Activated naive CD8-positive, alpha-beta T cell treated with anti-CD3 and anti-CD28 coated beads for 36 hours (primary cell): Measurements from ENCODE around the gene SEC61A2. TPM values are rescaled to one million over a fixed set of nuclear protein-coding genes. Genes with fewer than 3 reads are reported as not detected.
A peak's percentile ranks its signal among the peaks of the same experiment; 100 is the strongest.
"Not testable (repeated sequence)": the region's sequence is repeated elsewhere in the genome, so short reads cannot be mapped to it uniquely, and the experiment has no call there.

Source experiments
- DNase-seq: peaks from one replicate; pipeline ENCODE4 v3.0.0; 2021
- H3K27ac Mint-ChIP-seq: one replicate; pipeline ENCODE4 v1.8.0; 2022; ENCODE audit warnings: mild to moderate bottlenecking, moderate library complexity, mixed read lengths
- H3K27me3 Mint-ChIP-seq: one replicate; pipeline ENCODE4 v1.8.0; 2022; ENCODE audit warnings: mild to moderate bottlenecking, mixed read lengths
- H3K36me3 Mint-ChIP-seq: one replicate; pipeline ENCODE4 v1.8.0; 2021; ENCODE audit warnings: mild to moderate bottlenecking, mixed read lengths
- H3K4me1 Mint-ChIP-seq: one replicate; pipeline ENCODE4 v1.8.0; 2021; ENCODE audit warnings: mixed read lengths
- H3K4me3 Mint-ChIP-seq: one replicate; pipeline ENCODE4 v1.8.0; 2022; ENCODE audit warnings: mild to moderate bottlenecking, moderate library complexity, mixed read lengths
- H3K9me3 Mint-ChIP-seq: one replicate; pipeline ENCODE4 v1.8.0; 2022; ENCODE audit warnings: mixed read lengths
- total RNA-seq, 2 experiments: library from RNA; stranded (reverse); gene quantifications; one replicate each; pipeline ENCODE4 v1.2.3, GENCODE V29; 2021

SEC61A2 gene
- 10 to 100 TPM in 1 of 2 experiments, 1 to 10 TPM in 1; 9.7 to 10.1 TPM for total RNA-seq

DNA sequence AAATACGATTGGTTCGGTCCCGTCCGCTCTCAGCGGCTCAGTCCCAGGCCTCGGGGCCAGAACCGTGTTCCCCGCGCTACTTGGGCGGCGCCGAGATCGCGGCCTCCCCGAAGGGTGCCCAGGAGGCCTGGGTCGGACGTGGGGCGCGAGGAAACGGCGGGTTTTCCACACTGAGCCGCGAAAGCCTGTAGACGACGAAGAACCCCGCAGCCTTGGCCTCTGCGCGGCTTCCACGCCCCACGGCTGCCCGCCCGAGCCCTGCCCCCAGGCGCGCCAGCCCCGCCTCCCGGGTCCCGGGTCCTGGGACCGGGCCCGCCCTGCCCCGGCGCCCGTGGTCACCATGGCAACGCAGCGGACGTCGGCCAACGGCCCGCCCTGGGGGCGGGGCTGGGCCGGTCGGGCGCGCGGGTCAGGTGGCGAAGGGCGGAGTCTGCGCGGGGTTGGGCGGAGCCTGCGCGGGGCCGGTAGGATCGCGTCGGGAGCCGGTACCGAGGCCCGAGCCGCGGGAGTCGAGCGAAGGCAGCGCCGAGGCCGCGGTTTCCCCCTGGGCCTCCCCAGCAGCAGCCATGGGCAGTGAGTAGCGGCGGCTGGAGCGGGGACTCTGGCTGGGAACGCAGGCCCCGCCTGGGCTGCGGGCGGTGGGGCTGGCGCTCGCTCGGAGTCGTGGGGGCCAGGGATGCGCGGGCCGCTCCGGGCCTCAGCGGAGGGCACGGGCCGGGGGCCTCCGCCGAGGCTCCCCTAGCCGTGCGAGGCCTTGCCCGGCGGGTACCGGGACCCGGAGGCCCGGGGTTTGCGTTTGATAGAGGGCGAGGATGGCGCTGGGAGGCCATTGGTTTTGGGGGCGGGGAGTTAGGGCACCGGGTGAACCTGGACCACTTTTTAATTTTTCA is at the start of gene SEC61A2:
Gene SEC61A2, plus strand, starts transcription at position 456 of the 890 bp plus-strand sequence. Its CDS starts 111 bp downstream, at position 567.
- Mint-ChIP-seq H3K27me3 (no peaks in the 10 kb centered on the region), H3K36me3 (peaks cover 7% of the 10 kb centered on the region), H3K4me3 (peak within 1 kb of the TSS; percentile 88), H3K4me1 (peaks cover 18% of the 10 kb centered on the region), H3K9me3 (no peaks in the 10 kb centered on the region), H3K27ac (peak within 1 kb of the TSS; percentile 76)
- peak; percentile 100 for DNase-seq

DNA sequence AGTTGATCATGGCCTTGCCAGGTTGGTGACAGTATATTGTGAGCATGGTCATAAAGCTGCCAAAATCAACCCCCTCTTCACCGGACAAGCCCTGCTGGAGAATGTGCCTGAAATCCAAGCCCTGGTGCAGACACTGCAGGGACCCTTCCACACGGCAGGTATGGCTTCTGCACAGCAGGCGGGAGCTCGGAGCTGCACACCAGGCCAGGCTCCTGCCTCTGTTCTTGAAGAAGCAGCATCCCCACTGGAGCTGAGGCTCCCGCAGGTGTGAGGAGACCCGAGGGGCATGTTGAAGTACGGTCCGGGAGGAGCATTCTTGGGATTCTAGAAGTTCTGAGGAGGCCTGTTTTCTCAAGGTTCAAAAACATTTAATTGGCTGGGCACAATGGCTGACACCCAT is 48.0 kb upstream of the SEC61A2 start:
- no peak overlapping the region for H3K27ac Mint-ChIP-seq
- H3K9me3 Mint-ChIP-seq, result no peaks in the 10 kb centered on the region
- no peak for DNase-seq
- no peak overlapping the region for H3K4me3 Mint-ChIP-seq
- no peaks in the 10 kb centered on the region for H3K4me1 Mint-ChIP-seq
- H3K27me3 Mint-ChIP-seq, result no peaks in the 10 kb centered on the region
- H3K36me3 Mint-ChIP-seq, result peaks cover 4% of the 10 kb centered on the region

DNA sequence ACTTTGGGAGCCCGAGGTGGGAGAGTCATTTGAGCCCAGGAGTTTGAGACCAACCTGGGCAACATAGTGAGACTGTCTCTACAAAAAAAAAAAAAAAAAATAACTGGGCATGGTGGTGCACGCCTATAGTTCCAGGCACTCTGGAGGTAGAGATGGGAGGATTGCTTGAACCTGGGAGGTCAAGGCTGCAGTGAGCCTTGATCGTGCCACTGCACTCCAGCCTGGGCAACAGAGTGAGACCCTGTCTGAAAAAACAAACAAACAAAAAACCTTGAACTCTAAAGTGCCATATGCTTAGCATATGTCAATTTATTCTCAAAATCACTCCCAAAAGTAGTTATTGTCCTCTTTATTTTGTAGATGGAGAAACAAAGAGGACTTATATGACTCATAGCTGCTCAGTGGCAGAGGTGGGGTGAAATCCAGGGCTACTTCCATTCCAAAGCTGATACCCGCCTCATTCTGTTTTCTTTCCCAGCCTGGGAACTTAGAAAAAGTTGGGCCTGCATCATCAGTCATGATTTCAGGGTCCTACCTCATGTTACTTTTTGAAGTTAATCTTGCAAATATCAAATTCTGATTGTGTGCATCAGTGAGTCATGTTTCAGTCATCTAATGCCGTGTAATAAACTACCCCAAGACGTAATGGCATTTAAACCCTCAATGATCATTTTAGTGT is 47.5 kb upstream of the SEC61A2 start:
- Mint-ChIP-seq H3K27me3 (no peaks in the 10 kb centered on the region), H3K27ac (no peak overlapping the region), H3K36me3 (peaks cover 7% of the 10 kb centered on the region), H3K4me1 (no peaks in the 10 kb centered on the region), H3K4me3 (no peak overlapping the region), H3K9me3 (no peaks in the 10 kb centered on the region)
- no peak for DNase-seq

DNA sequence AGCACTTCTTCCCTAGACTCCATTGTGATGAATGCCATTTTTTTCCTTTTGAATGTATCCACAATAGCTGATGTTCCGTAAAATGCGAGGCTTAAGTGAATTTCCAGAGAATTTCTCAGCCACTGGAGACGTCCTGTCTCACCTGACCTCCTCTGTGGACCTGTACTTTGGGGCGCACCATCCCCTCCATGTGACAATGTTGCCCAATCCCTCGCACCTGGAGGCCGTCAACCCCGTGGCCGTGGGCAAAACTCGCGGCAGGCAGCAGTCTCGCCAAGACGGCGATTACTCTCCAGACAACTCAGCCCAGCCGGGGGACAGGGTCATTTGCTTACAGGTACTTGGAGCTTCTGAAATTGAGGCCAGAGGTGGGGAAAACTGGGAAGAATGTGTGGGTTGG is 40.6 kb upstream of the SEC61A2 start:
- Mint-ChIP-seq H3K4me3 (no peak overlapping the region), H3K9me3 (no peaks in the 10 kb centered on the region), H3K27ac (no peak overlapping the region), H3K36me3 (peaks cover 17% of the 10 kb centered on the region), H3K4me1 (no peaks in the 10 kb centered on the region), H3K27me3 (peaks cover 4% of the 10 kb centered on the region)
- no peak for DNase-seq

DNA sequence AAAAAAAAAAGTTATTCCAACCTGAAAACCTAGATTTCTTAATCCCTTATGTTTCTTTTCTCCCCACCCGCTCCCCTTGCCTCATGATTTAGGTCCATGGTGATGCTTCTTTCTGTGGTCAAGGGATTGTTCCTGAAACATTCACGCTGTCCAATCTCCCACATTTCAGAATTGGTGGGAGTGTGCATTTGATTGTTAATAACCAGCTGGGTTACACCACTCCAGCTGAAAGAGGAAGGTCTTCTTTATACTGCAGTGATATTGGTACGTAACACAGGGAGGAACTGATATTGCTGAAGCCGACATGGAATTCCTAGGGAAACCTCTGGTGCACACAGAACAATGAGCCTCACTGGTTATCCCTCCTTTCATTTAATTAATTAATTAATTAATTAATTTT is 38.1 kb upstream of the SEC61A2 start:
- Mint-ChIP-seq H3K4me1 (no peaks in the 10 kb centered on the region), H3K27ac (no peak overlapping the region), H3K27me3 (peaks cover 4% of the 10 kb centered on the region), H3K36me3 (peaks cover 17% of the 10 kb centered on the region), H3K9me3 (no peaks in the 10 kb centered on the region), H3K4me3 (no peak overlapping the region)
- no peak for DNase-seq

DNA sequence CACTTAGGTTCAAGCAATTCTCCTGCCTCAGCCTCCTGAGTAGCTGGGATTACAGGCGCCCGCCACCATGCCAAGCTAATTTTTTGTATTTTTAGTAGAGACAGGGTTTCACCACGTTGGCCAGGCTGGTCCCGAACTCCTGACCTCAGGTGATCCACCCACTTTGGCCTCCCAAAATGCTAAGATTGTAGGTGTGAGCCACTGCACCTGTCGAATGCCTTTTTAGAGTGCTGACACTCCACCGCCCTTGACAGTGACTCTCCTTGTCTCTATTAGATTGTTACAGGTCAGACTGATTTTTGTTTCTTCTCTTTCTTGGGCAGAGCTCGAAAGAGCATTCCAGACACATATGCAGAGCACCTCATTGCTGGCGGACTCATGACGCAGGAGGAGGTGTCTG is 32.1 kb upstream of the SEC61A2 start:
- not testable (repeated sequence) for H3K9me3 Mint-ChIP-seq, H3K4me1 Mint-ChIP-seq, H3K27ac Mint-ChIP-seq, H3K36me3 Mint-ChIP-seq, H3K27me3 Mint-ChIP-seq, H3K4me3 Mint-ChIP-seq, DNase-seq

DNA sequence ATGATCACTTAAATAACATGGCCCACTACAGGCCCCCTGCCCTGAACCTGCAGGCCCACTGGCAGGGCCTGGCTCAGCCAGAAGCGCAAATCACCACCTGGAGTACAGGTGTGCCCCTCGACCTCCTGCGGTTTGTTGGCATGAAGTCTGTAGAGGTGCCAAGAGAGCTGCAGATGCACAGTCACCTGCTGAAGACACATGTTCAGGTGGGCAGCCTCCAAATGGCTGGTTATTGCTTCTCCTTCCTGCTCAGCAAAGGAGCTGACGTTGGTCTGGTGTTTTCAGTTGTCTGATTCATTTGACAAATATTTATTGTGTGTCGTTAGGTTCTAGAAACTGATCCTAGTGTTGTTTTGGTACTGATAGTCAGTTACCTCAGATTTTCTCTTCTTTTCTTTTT is 31.7 kb upstream of the SEC61A2 start:
- Mint-ChIP-seq H3K4me3 (no peak overlapping the region), H3K27ac (no peak overlapping the region), H3K4me1 (no peaks in the 10 kb centered on the region), H3K9me3 (no peaks in the 10 kb centered on the region), H3K27me3 (no peaks in the 10 kb centered on the region), H3K36me3 (peaks cover 8% of the 10 kb centered on the region)
- no peak for DNase-seq

DNA sequence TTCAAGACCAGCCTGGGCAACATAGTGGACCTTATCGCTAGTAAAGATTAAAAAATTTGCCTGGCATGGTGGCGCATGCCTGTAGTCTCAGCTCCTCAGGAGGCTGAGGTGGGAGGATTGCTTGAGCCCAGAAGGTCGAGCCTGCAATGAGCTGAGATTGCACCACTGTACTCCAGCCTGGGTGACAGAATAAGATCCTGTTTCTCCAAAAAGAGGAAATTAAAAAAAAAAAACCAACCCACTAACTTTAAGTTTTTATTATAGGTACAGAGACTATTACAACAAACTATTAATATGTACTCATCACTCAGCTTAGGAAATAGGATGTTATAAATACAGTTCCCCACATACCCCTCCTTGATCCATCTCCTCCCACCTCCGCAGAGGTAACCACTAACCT is 30.5 kb upstream of the SEC61A2 start:
- DNase-seq, result no peak
- H3K4me1 Mint-ChIP-seq, result no peaks in the 10 kb centered on the region
- peaks cover 9% of the 10 kb centered on the region for H3K36me3 Mint-ChIP-seq
- no peak overlapping the region for H3K4me3 Mint-ChIP-seq
- no peak overlapping the region for H3K27ac Mint-ChIP-seq
- H3K9me3 Mint-ChIP-seq, result no peaks in the 10 kb centered on the region
- H3K27me3 Mint-ChIP-seq, result no peaks in the 10 kb centered on the region

DNA sequence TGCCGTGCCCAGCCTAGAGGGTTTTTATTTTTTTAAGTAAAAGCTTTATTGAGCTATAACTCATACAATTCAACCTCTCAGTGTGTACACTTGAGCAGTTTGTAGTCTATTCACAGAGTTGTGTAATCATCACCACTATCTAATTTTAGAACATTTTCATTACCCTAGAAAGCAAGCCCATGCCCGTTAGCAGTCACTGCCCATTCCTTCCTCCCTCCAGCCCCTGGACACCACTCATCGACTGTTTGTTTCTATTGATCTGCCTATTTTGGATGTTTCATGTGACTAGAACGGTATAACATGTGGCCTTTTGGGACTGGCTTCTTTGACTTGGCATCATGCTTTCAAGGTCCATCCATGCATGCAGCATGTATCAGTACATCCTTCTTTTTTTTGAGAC is 25.7 kb upstream of the SEC61A2 start:
- H3K36me3 Mint-ChIP-seq, result peaks cover 12% of the 10 kb centered on the region
- H3K4me1 Mint-ChIP-seq, result no peaks in the 10 kb centered on the region
- no peak for DNase-seq
- no peak overlapping the region for H3K4me3 Mint-ChIP-seq
- no peak overlapping the region for H3K27ac Mint-ChIP-seq
- H3K9me3 Mint-ChIP-seq, result no peaks in the 10 kb centered on the region
- no peaks in the 10 kb centered on the region for H3K27me3 Mint-ChIP-seq

DNA sequence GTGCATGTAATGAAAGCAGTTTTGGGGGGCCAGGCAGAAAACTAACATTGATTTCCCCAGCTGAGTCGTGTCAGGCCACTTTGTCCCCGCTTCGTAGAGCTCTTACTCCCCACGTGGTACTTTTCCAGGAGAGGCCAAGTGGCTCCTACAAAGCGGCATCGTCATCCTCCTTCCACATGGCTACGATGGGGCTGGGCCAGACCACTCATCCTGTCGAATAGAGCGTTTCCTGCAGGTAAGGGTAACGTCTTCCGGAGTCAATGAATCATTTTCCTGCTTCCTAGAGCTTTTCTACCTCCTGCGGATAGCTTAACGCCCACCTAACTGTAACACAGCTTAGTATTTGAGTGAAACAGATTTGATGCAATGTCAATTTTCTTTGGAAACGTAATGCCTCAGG is 21.7 kb upstream of the SEC61A2 start:
- H3K36me3 Mint-ChIP-seq, result peaks cover 16% of the 10 kb centered on the region
- H3K27ac Mint-ChIP-seq, result no peak overlapping the region
- no peak for DNase-seq
- H3K9me3 Mint-ChIP-seq, result no peaks in the 10 kb centered on the region
- H3K4me1 Mint-ChIP-seq, result peaks cover 14% of the 10 kb centered on the region
- no peaks in the 10 kb centered on the region for H3K27me3 Mint-ChIP-seq
- H3K4me3 Mint-ChIP-seq, result no peak overlapping the region

DNA sequence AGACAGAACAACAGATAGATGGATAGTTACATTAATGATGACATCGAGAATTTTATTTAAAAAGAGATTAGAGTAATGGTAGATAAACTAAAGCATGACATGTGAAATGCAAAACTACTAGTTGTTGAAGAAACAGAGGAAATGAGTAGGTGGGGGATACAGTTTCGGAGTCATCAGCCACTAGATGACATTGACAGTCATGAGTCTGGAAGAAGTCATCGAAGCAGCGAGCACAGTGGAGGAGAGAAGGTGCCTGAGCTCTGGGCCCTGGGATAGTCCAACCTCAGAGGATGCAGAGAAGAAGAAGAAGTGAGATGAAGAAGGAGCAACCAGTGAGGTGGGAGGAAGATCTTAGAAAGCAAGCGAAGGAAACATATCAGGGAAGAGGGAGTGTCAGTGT is 20.2 kb upstream of the SEC61A2 start:
- no peak overlapping the region for H3K4me3 Mint-ChIP-seq
- no peaks in the 10 kb centered on the region for H3K9me3 Mint-ChIP-seq
- no peaks in the 10 kb centered on the region for H3K27me3 Mint-ChIP-seq
- H3K27ac Mint-ChIP-seq, result no peak overlapping the region
- peaks cover 12% of the 10 kb centered on the region for H3K36me3 Mint-ChIP-seq
- H3K4me1 Mint-ChIP-seq, result peaks cover 20% of the 10 kb centered on the region
- no peak for DNase-seq

DNA sequence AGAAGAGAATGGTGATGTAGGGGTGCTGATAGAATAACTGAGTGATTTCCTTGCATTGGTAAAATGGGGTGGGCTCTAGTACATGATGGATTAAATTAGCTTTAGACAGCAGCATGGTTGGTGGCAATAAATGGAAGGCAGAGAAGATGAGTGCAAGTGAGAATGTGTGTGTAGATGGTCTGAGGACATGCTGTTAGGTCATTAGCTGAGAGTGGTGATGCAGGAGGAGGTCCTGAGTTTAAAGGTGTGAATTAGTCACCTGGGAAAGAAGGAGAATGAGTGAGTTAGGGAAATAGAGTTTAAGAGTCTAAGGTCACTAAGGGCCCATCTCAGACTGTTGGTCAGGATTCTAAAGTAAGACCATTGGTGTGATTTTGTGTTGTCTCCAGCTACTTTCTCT is 17.9 kb upstream of the SEC61A2 start:
- Mint-ChIP-seq H3K27me3 (no peaks in the 10 kb centered on the region), H3K4me3 (no peak overlapping the region), H3K4me1 (peaks cover 20% of the 10 kb centered on the region), H3K9me3 (no peaks in the 10 kb centered on the region), H3K36me3 (peaks cover 18% of the 10 kb centered on the region), H3K27ac (peak overlapping the region; percentile 35)
- no peak for DNase-seq

DNA sequence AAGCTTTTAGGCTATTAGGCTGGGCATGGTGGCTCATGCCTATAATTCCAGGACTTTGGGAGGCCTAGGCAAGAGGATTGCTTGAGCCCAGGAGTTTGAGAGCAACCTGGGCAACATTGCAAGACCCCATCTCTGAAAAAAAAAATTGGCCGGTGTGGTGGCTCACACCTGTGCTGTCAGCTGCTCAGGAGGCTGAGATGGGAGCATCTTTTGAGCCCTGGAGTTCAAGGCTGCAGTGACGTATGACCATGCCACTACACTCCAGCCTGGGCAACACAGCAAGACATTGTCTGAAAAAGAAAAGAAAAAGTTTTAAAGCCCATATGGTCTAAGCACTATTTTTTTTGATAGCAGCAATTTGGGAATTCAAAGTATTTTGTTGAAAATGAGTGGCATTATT is 15.8 kb upstream of the SEC61A2 start:
- peaks cover 21% of the 10 kb centered on the region for H3K36me3 Mint-ChIP-seq
- peak overlapping the region; percentile 79 for H3K27ac Mint-ChIP-seq
- no peak for DNase-seq
- no peaks in the 10 kb centered on the region for H3K9me3 Mint-ChIP-seq
- no peaks in the 10 kb centered on the region for H3K27me3 Mint-ChIP-seq
- H3K4me1 Mint-ChIP-seq, result peaks cover 20% of the 10 kb centered on the region
- no peak overlapping the region for H3K4me3 Mint-ChIP-seq

DNA sequence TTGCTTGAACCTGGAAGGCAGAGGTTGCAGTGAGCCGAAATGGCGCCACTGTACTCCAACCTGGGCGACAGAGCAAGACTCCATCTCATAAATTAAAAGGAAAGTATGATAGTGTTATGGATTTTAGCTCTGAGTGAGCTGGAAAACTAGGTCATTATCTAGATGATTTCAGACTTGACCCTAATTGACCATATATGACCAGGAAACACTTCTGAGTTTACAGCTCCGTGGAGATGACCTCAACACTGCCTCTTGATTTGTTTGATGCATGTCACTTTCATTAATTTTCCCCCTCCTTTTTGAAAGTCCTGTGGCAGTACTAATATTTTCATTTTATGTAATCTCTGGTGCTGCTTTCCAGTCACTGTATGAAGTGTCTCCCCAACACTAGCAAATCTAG is 7.8 kb upstream of the SEC61A2 start:
- no peaks in the 10 kb centered on the region for H3K9me3 Mint-ChIP-seq
- peaks cover 40% of the 10 kb centered on the region for H3K36me3 Mint-ChIP-seq
- H3K27me3 Mint-ChIP-seq, result no peaks in the 10 kb centered on the region
- H3K4me3 Mint-ChIP-seq, result no peak overlapping the region
- H3K4me1 Mint-ChIP-seq, result peaks cover 27% of the 10 kb centered on the region
- DNase-seq, result no peak
- peak overlapping the region; percentile 96 for H3K27ac Mint-ChIP-seq

DNA sequence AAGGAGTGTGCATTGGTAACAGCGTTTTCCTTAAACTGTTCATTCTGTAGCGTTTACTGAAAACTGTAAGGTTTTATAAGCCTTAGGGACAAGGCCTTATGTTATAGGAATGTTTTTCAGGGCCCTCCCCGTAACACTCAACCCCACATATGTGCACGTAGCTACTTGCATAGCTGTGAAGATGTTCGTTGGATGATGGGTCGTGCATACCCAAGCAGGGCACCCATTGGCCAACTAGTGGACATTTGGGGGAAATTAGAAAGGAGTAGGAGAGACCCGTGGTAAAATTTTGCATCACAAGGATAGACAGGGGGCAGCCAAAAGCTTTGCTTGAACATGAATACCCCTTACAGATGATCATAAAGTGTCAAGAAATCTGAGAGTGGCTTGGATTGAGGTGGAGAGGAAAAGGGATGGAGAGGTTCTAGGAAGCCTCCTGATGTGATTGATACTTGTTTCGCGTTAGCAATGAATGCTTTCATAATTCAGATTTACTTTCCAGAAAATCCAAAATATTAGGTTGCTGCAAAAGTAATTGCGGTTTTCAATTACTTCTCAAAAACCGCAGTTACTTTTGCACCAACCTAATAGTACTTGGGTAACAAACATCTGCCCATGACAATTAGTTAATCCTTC is 878 bp downstream of the SEC61A2 start:
- peak overlapping the region; percentile 88 for H3K4me3 Mint-ChIP-seq
- peaks cover 18% of the 10 kb centered on the region for H3K4me1 Mint-ChIP-seq
- peak; percentile 45 for DNase-seq
- H3K27me3 Mint-ChIP-seq, result no peaks in the 10 kb centered on the region
- H3K36me3 Mint-ChIP-seq, result peaks cover 7% of the 10 kb centered on the region
- no peaks in the 10 kb centered on the region for H3K9me3 Mint-ChIP-seq
- H3K27ac Mint-ChIP-seq, result peak overlapping the region; percentile 74
